Neural cell (in vitro differentiated cells): ENCODE measurements around the gene C2orf49.

Experiments
- CTCF ChIP-seq: fragments of 450-650 bp; IDR thresholded peaks from 2 replicates; pipeline ENCODE4 v1.5.1; 2014; ENCODE audit warnings: antibody characterized with exemption, mild to moderate bottlenecking, moderate library complexity; ENCODE audit not compliant: poor library complexity, severe bottlenecking
- EP300 ChIP-seq: fragments of 450-650 bp; conservative IDR thresholded peaks from 2 replicates; pipeline ENCODE4 v1.6.1; 2014; ENCODE audit warnings: antibody characterized with exemption, mild to moderate bottlenecking, moderate library complexity; ENCODE audit not compliant: poor library complexity, severe bottlenecking
- MXI1 ChIP-seq: fragments of 450-650 bp; conservative IDR thresholded peaks from 2 replicates; pipeline ENCODE4 v1.6.1; 2014; ENCODE audit warnings: antibody characterized with exemption, mild to moderate bottlenecking; ENCODE audit not compliant: poor library complexity, severe bottlenecking
- POLR2AphosphoS5 ChIP-seq: IDR thresholded peaks from 2 replicates; pipeline ENCODE4 v1.6.1; 2012
- TF ChIP-seq, protein P1 (sequence below): IDR thresholded peaks from 2 replicates; pipeline ENCODE4 v1.6.1; 2012; ENCODE audit warnings: borderline replicate concordance

DNA sequence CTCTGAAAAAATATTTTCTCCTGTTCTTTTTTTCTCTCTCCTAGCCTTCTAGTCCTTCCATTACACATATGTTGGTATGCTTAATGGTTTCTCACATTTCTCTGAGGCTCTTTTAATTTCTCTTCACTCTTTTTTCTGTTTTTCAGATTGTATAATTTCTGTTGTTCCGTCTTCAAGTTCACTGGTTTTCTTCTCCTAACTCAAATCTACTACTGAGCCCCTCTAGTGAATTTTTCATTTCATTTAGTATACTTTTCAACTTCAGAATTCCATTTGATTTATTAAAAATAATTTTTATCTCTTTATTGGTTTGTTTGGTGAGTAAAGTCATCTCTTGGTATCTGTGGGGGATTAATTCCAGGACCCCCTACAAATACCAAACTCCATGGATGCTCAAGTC is 19.8 kb downstream of the C2orf49 start:
- TF ChIP-seq EP300, result no peak
- no peak for TF ChIP-seq CTCF
- TF ChIP-seq POLR2AphosphoS5, result no peak
- no peak for TF ChIP-seq MXI1
- TF ChIP-seq, protein P1, sequence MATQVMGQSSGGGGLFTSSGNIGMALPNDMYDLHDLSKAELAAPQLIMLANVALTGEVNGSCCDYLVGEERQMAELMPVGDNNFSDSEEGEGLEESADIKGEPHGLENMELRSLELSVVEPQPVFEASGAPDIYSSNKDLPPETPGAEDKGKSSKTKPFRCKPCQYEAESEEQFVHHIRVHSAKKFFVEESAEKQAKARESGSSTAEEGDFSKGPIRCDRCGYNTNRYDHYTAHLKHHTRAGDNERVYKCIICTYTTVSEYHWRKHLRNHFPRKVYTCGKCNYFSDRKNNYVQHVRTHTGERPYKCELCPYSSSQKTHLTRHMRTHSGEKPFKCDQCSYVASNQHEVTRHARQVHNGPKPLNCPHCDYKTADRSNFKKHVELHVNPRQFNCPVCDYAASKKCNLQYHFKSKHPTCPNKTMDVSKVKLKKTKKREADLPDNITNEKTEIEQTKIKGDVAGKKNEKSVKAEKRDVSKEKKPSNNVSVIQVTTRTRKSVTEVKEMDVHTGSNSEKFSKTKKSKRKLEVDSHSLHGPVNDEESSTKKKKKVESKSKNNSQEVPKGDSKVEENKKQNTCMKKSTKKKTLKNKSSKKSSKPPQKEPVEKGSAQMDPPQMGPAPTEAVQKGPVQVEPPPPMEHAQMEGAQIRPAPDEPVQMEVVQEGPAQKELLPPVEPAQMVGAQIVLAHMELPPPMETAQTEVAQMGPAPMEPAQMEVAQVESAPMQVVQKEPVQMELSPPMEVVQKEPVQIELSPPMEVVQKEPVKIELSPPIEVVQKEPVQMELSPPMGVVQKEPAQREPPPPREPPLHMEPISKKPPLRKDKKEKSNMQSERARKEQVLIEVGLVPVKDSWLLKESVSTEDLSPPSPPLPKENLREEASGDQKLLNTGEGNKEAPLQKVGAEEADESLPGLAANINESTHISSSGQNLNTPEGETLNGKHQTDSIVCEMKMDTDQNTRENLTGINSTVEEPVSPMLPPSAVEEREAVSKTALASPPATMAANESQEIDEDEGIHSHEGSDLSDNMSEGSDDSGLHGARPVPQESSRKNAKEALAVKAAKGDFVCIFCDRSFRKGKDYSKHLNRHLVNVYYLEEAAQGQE, result no peak
